A549 (cell line): ENCODE data around the gene HDAC1. TPM values are rescaled to one million over a fixed set of nuclear protein-coding genes. Genes with fewer than 3 reads are reported as not detected.
A peak's percentile ranks its signal among the peaks of the same experiment; 100 is the strongest.
"Not testable (repeated sequence)": the region's sequence is repeated elsewhere in the genome, so short reads cannot be mapped to it uniquely, and the experiment has no call there.

Source experiments
- ATAC-seq, 2 experiments: fragments of 200-7000 bp in 1 of 2; fragments of >200 bp in 1 of 2; cut with Nextera tagmentation in 1 of 2; cut with Tn5 transposase in 1 of 2; 3 replicates each; pipeline versions ENCODE4 v1.8.0 to v1.9.1; 2018 to 2020; ENCODE audit warnings: mild to moderate bottlenecking in 1 of 2, moderate library complexity in 1 of 2
- CTCF ChIA-PET: fragments of 300-600 bp; sonication (Branson Sonifier 250); formaldehyde crosslinking; extraction: SDS; loops from one replicate; lab custom pipeline; 2021; ENCODE audit warnings: antibody characterized with exemption, inconsistent platforms; lab: Yijun Ruan, JAX
- POLR2A ChIA-PET: fragments of 350-600 bp; formaldehyde crosslinking; extraction: SDS; loops from one replicate; lab custom pipeline; 2021; ENCODE audit warnings: antibody characterized with exemption, inconsistent platforms; lab: Yijun Ruan, JAX
- DNase-seq, 2 experiments: peaks; one replicate each; pipeline versions ENCODE4 v3.0.0 to v3.0.0-alpha.2; 2011 to 2016; ENCODE audit warnings: low read depth in 1 of 2, low spot score in 1 of 2
- FAIRE-seq: peaks from 2 replicates; lab custom pipeline; 2011; peaks lifted over from hg19 to GRCh38; lab: Jason Lieb, UNC
- H3K27ac ChIP-seq, 2 experiments: fragments of >200 bp; sonication (Bioruptor Twin); formaldehyde crosslinking; 3 replicates each; pipeline ENCODE4 v1.5.1; 2016 to 2017
- H3K4me1 ChIP-seq: fragments of >200 bp; sonication (Bioruptor Twin); formaldehyde crosslinking; 3 replicates; pipeline ENCODE4 v1.6.1; 2016
- H3K4me2 ChIP-seq: fragments of >200 bp; sonication (Bioruptor Twin); formaldehyde crosslinking; 3 replicates; pipeline ENCODE4 v1.6.1; 2016
- H3K4me3 ChIP-seq: fragments of >200 bp; sonication (Bioruptor Twin); formaldehyde crosslinking; 3 replicates; pipeline ENCODE4 v1.5.1; 2016
- H3K9me3 ChIP-seq: fragments of >200 bp; sonication (Bioruptor Twin); formaldehyde crosslinking; 3 replicates; pipeline ENCODE4 v1.6.1; 2016
- CBX2 ChIP-seq: fragments of 200-600 bp; sonication (generic); IDR thresholded peaks from 2 replicates; pipeline ENCODE4 v1.6.1; 2016; ENCODE audit warnings: low read depth, mild to moderate bottlenecking, borderline replicate concordance
- CBX8 ChIP-seq: fragments of 200-600 bp; sonication (generic); IDR thresholded peaks from 2 replicates; pipeline ENCODE4 v1.6.1; 2016
- CHD2 ChIP-seq: fragments of 150-350 bp; IDR thresholded peaks from 2 replicates; pipeline ENCODE4 v1.6.1; 2014; ENCODE audit warnings: low read length; ENCODE audit not compliant: partially characterized antibody
- E2F6 ChIP-seq: IDR thresholded peaks from 2 replicates; pipeline ENCODE4 v1.6.1; 2012; ENCODE audit warnings: low read depth, borderline replicate concordance
- EP300 ChIP-seq, 2 experiments: fragments of >200 bp; sonication (Bioruptor Twin); formaldehyde crosslinking; IDR thresholded peaks; 2 replicates in 1 of 2; 3 replicates in 1 of 2; pipeline ENCODE4 v1.6.1; 2016 to 2017
- HMGXB4 ChIP-seq: fragments of 250-450 bp; sonication (Bioruptor Pico); IDR thresholded peaks from 2 replicates; pipeline ENCODE4 v1.5.0; 2021; ENCODE audit warnings: mild to moderate bottlenecking, moderate library complexity, borderline replicate concordance
- MAX ChIP-seq: IDR thresholded peaks from 2 replicates; pipeline ENCODE4 v1.6.1; 2012
- MAZ ChIP-seq: fragments of 150-350 bp; IDR thresholded peaks from 2 replicates; pipeline ENCODE4 v1.6.1; 2014; ENCODE audit warnings: antibody characterized with exemption, low read depth, low read length, borderline replicate concordance
- NR3C1 ChIP-seq: fragments of >200 bp; sonication (Bioruptor Twin); formaldehyde crosslinking; IDR thresholded peaks from 3 replicates; pipeline ENCODE4 v1.6.1; 2017
- PBX3 ChIP-seq: IDR thresholded peaks from 2 replicates; pipeline ENCODE4 v1.6.1; 2012
- PHF8 ChIP-seq: fragments of 200-600 bp; sonication (generic); IDR thresholded peaks from 2 replicates; pipeline ENCODE4 v1.6.1; 2016; ENCODE audit warnings: low read depth, mild to moderate bottlenecking, antibody characterized with exemption, moderate library complexity, borderline replicate concordance
- POLR2A ChIP-seq: IDR thresholded peaks from 2 replicates; pipeline ENCODE4 v1.6.1; 2012; ENCODE audit warnings: mild to moderate bottlenecking, low read length
- POLR2AphosphoS2 ChIP-seq: conservative IDR thresholded peaks from 2 replicates; pipeline ENCODE4 v1.6.1; 2012; ENCODE audit warnings: low read length, improper control_type of control experiment, inconsistent platforms
- RARB ChIP-seq: fragments of 250-450 bp; sonication (Bioruptor Pico); IDR thresholded peaks from 2 replicates; pipeline ENCODE4 v1.8.0; 2021; ENCODE audit warnings: mild to moderate bottlenecking, moderate library complexity
- RCOR1 ChIP-seq: fragments of 150-350 bp; IDR thresholded peaks from 2 replicates; pipeline ENCODE4 v1.6.1; 2014; ENCODE audit warnings: antibody characterized with exemption, low read length, low read depth
- ZFP36 ChIP-seq: fragments of 450-650 bp; IDR thresholded peaks from 2 replicates; pipeline ENCODE4 v1.6.1; 2014; ENCODE audit warnings: borderline replicate concordance; ENCODE audit not compliant: partially characterized antibody
- ZSCAN20 ChIP-seq: fragments of 250-450 bp; sonication (Bioruptor Pico); IDR thresholded peaks from 2 replicates; pipeline ENCODE4 v1.8.0; 2022; ENCODE audit warnings: mild to moderate bottlenecking, moderate library complexity
- WGBS: methylation state at CpG from one replicate; pipeline ENCODE4 v1.1.6; 2017; ENCODE audit errors: missing lambda C conversion rate; 5-methylcytosine and 5-hydroxymethylcytosine counted together
- polyA plus RNA-seq, 4 experiments: library from polyadenylated mRNA; depleted of rRNA in 3 of 4; stranded (reverse); fragments of >200 nt; fragmentation: RNase III in 1 of 4; extraction: RNeasy Plus Mini Kit Qiagen cat#74134 plus additional on column Dnase treatment in 1 of 4; gene quantifications; 2 replicates in 3 of 4; 3 replicates in 1 of 4; pipeline ENCODE4 v1.2.3, GENCODE V29; 2011 to 2017

The HDAC1 gene
- polyA plus RNA-seq, 2 of the 4 experiments (the other 2 are of a cell fraction): 99.6 to 135 TPM

- POLR2A ChIA-PET: no interaction called here
- CTCF ChIA-PET: interaction anchor here (0.8 to 1.6 kb wide), 2 partner anchors 28 to 36 kb away, joined by 3 to 5 read pairs; partner anchors contain the start of gene FAM167B
- no peak for FAIRE-seq
- TF ChIP-seq MAX (no peak), POLR2AphosphoS2 (no peak), POLR2A (no peak), EP300 (IDR thresholded peaks at IDR 0.05) (no peak), HMGXB4 (CRISPR knock-in tag) (no peak), PHF8 (no peak), RARB (no peak)
- ATAC-seq: no peak
- 0 out of 3 replicates have a peak, but pooled peaks cover 5% of the 10 kb centered on the region for H3K4me1 ChIP-seq
- H3K9me3 ChIP-seq: no peaks in the 10 kb centered on the region
- WGBS: 66% methylated on average over 23 of the region's 30 CpGs
- no peak overlapping the region for H3K4me2 ChIP-seq
- no peak overlapping the region for H3K27ac ChIP-seq
- no peak overlapping the region for H3K4me3 ChIP-seq
- DNase-seq: no peak
These were observed 15.7 kb upstream of the HDAC1 start for GRCh38 chr1:32276032-32276782.

- DNase-seq, ATAC-seq, H3K4me3 ChIP-seq, CTCF ChIA-PET, POLR2A ChIA-PET, H3K27ac ChIP-seq, H3K4me2 ChIP-seq, FAIRE-seq, H3K9me3 ChIP-seq, H3K4me1 ChIP-seq: not testable (repeated sequence)
- 73% methylated on average over 7 of the region's 8 CpGs for WGBS
These were observed 7.1 kb upstream of the HDAC1 start for GRCh38 chr1:32284777-32285176.

- H3K9me3 ChIP-seq: no peaks in the 10 kb centered on the region
- no peak overlapping the region for H3K27ac ChIP-seq
- H3K4me3 ChIP-seq: no peak overlapping the region
- peaks cover 7% of the 10 kb centered on the region for H3K4me1 ChIP-seq
- TF ChIP-seq CBX8 (no peak), MAZ (no peak)
- TF ChIP-seq, all 56 proteins: peak for 0
- FAIRE-seq (no peak), DNase-seq (no peak), ATAC-seq (peak in 1 of 2 experiments; percentile 24; a peak in 2 of 6 replicates)
- POLR2A ChIA-PET: no interaction called here
- CTCF ChIA-PET: interaction anchor here (1.1 kb wide), 1 partner anchor 30 kb away, joined by 3 read pairs; no protein-coding TSS in a partner anchor
- H3K4me2 ChIP-seq: no peak overlapping the region
- 100% methylated on average over 2 of the region's 3 CpGs for WGBS
These were observed 6.2 kb upstream of the HDAC1 start for GRCh38 chr1:32285658-32286057.

GRCh38 chr1:32286763-32287162 is 5.1 kb upstream of the HDAC1 start:
- 88% methylated on average over 4 of the region's 4 CpGs for WGBS
- POLR2A ChIA-PET: interaction anchor here (1.1 kb wide), 1 partner anchor 49 kb away, joined by 4 read pairs; the partner anchor contains the start of gene MARCKSL1
- Histone ChIP-seq H3K4me3 (no peak overlapping the region), H3K9me3 (no peaks in the 10 kb centered on the region), H3K27ac (no peak overlapping the region), H3K4me2 (no peak overlapping the region), H3K4me1 (peaks cover 16% of the 10 kb centered on the region)
- DNase-seq: no peak
- FAIRE-seq: no peak
- CTCF ChIA-PET: interaction anchor here (1.1 to 2.4 kb wide), 2 partner anchors 31 to 39 kb away, joined by 3 to 8 read pairs; partner anchors contain the start of gene FAM167B
- TF ChIP-seq CBX2 (no peak), MAZ (no peak), RCOR1 (no peak), NR3C1 (no peak), E2F6 (no peak), ZSCAN20 (CRISPR knock-in tag) (no peak), POLR2A (no peak), CHD2 (no peak), PBX3 (no peak), ZFP36 (no peak)
- no peak for ATAC-seq
